SKM-1 treated with dmso at 0.1 percent for 144 hours (cell line): Measurements from ENCODE around the gene CACNA1C.
A peak's percentile ranks its signal among the peaks of the same experiment; 100 is the strongest.
"Not testable (repeated sequence)": the region's sequence is repeated elsewhere in the genome, so short reads cannot be mapped to it uniquely, and the experiment has no call there.

Experiments used
- DNase-seq: peaks from one replicate; lab custom pipeline; 2025; ENCODE audit not compliant: unreplicated experiment; lab: John Stamatoyannopoulos, UW

The CACNA1C gene

GRCh38 chr12:2248901-2249381, 196.2 kb downstream of the CACNA1C start:
- no peak for DNase-seq

- no peak for DNase-seq
Measured at GRCh38 chr12:2250797-2251196, 198.0 kb downstream of the CACNA1C start.

- no peak for DNase-seq
Measured at GRCh38 chr12:2251526-2252209, 198.9 kb downstream of the CACNA1C start.

- no peak for DNase-seq
Measured at GRCh38 chr12:2255311-2255710, 202.5 kb downstream of the CACNA1C start.

GRCh38 chr12:2255731-2256130, 202.9 kb downstream of the CACNA1C start:
- not testable (repeated sequence) for DNase-seq

GRCh38 chr12:2256453-2256852, 203.7 kb downstream of the CACNA1C start:
- DNase-seq = no peak

GRCh38 chr12:2256915-2257314, 204.1 kb downstream of the CACNA1C start:
- DNase-seq = no peak

- no peak for DNase-seq
Measured at GRCh38 chr12:2258025-2258424, 205.2 kb downstream of the CACNA1C start.

- peak; percentile 45 for DNase-seq
Measured at GRCh38 chr12:2259369-2259768, 206.6 kb downstream of the CACNA1C start.

- DNase-seq = no peak
Measured at GRCh38 chr12:2260441-2260840, 207.7 kb downstream of the CACNA1C start.

GRCh38 chr12:2261708-2262107, 208.9 kb downstream of the CACNA1C start:
- DNase-seq = no peak

GRCh38 chr12:2262449-2262848, 209.7 kb downstream of the CACNA1C start:
- no peak for DNase-seq

GRCh38 chr12:2263901-2264300, 211.1 kb downstream of the CACNA1C start:
- no peak for DNase-seq

GRCh38 chr12:2264651-2265232, 212.0 kb downstream of the CACNA1C start:
- no peak for DNase-seq

- no peak for DNase-seq
Measured at GRCh38 chr12:2265461-2266167, 212.8 kb downstream of the CACNA1C start.

GRCh38 chr12:2266666-2267620, 214.2 kb downstream of the CACNA1C start:
- DNase-seq = no peak

GRCh38 chr12:2267703-2268470, 215.1 kb downstream of the CACNA1C start:
- no peak for DNase-seq

- no peak for DNase-seq
Measured at GRCh38 chr12:2268471-2269286, 215.9 kb downstream of the CACNA1C start.

- no peak for DNase-seq
Measured at GRCh38 chr12:2270846-2271245, 218.1 kb downstream of the CACNA1C start.
